B cell (primary cell): Measurements from ENCODE around the gene BRD9. TPM values are rescaled to one million over a fixed set of nuclear protein-coding genes. Genes with fewer than 3 reads are reported as not detected.

Experiments
- ATAC-seq: fragments of 200-7000 bp; cut with Tn5 transposase; one replicate; pipeline ENCODE4 v1.10.0; 2021; ENCODE audit warnings: low read depth, mild to moderate bottlenecking, moderate number of reproducible peaks, moderate library complexity
- CTCF ChIA-PET: fragments of 350-600 bp; sonication (Branson Sonifier 250); formaldehyde crosslinking; loops from one replicate; lab custom pipeline; 2021; ENCODE audit warnings: antibody characterized with exemption, inconsistent platforms; lab: Charles Lee
- POLR2A ChIA-PET: fragments of 350-600 bp; sonication (Branson Sonifier 250); formaldehyde crosslinking; loops from one replicate; lab custom pipeline; 2021; ENCODE audit warnings: antibody characterized with exemption; lab: Charles Lee
- DNase-seq: peaks from one replicate; pipeline ENCODE4 v3.0.0; 2013
- H2AFZ ChIP-seq: 2 replicates; pipeline ENCODE4 v1.6.1; 2012; ENCODE audit warnings: mild to moderate bottlenecking, low read depth, low read length; ENCODE audit not compliant: insufficient read depth, poor library complexity, severe bottlenecking
- H3K27ac ChIP-seq, 2 donors: 1 replicate in 1 of 2; 2 replicates in 1 of 2; pipeline ENCODE4 v1.5.1; 2012 to 2013; ENCODE audit warnings: low read length in 2 of 2, mild to moderate bottlenecking in 2 of 2, moderate library complexity in 1 of 2
- H3K27me3 ChIP-seq, 4 experiments: fragments of 200-600 bp in 1 of 4; sonication (generic) in 1 of 4; replicated peaks in 1 of 4; 1 replicate in 2 of 4; 2 replicates in 2 of 4; pipeline versions ENCODE4 v1.6.1 to v1.7.0; 2013 to 2016; ENCODE audit warnings: low read length in 3 of 4, mild to moderate bottlenecking in 2 of 4, mixed read lengths in 1 of 4, moderate library complexity in 1 of 4; ENCODE audit not compliant: insufficient read depth in 4 of 4, control insufficient read depth in 3 of 4; ENCODE audit errors: control extremely low read depth in 1 of 4
- H3K36me3 ChIP-seq, 2 experiments: replicated peaks in 1 of 2; 1 replicate in 1 of 2; 2 replicates in 1 of 2; pipeline versions ENCODE4 v1.6.1 to v1.7.1; 2013; ENCODE audit warnings: low read length in 1 of 2; ENCODE audit not compliant: insufficient read depth in 2 of 2, control insufficient read depth in 1 of 2; ENCODE audit errors: control extremely low read depth in 1 of 2, extremely low read depth in 1 of 2
- H3K4me1 ChIP-seq, 2 donors: fragments of 200-600 bp in 1 of 2; sonication (generic) in 1 of 2; 1 replicate in 1 of 2; 2 replicates in 1 of 2; pipeline versions ENCODE4 v1.5.1 to v1.6.1; 2013 to 2017; ENCODE audit warnings: low read length in 2 of 2; ENCODE audit not compliant: control insufficient read depth in 2 of 2, insufficient read depth in 2 of 2
- H3K4me2 ChIP-seq: replicated peaks from 2 replicates; pipeline ENCODE3; 2012; ENCODE audit warnings: mild to moderate bottlenecking, low read depth, low read length; ENCODE audit not compliant: poor library complexity, severe bottlenecking
- H3K4me3 ChIP-seq, 5 experiments: fragments of 200-600 bp in 1 of 5; sonication (generic) in 1 of 5; 1 replicate in 3 of 5; 2 replicates in 2 of 5; pipeline versions ENCODE4 v1.5.1 to v1.7.0; 2011 to 2016; ENCODE audit warnings: low read length in 4 of 5, mild to moderate bottlenecking in 4 of 5, low read depth in 2 of 5, control low read depth in 1 of 5, moderate library complexity in 1 of 5; ENCODE audit not compliant: insufficient read depth in 1 of 5; ENCODE audit errors: control extremely low read depth in 1 of 5, extremely low read depth in 1 of 5
- H3K79me2 ChIP-seq: fragments of 200-600 bp; sonication (generic); one replicate; pipeline ENCODE4 v1.6.0; 2016; ENCODE audit warnings: low read length; ENCODE audit not compliant: control insufficient read depth, insufficient read depth
- H3K9ac ChIP-seq: fragments of 200-600 bp; sonication (generic); 2 replicates; pipeline ENCODE4 v1.6.1; 2017; ENCODE audit warnings: mild to moderate bottlenecking, low read length, moderate library complexity
- H3K9me3 ChIP-seq, 3 donors: one replicate each; pipeline versions ENCODE4 v1.6.1 to v1.7.1; 2013; ENCODE audit warnings: low read length in 2 of 3; ENCODE audit not compliant: control insufficient read depth in 2 of 3, insufficient read depth in 1 of 3; ENCODE audit errors: control extremely low read depth in 1 of 3
- H4K20me1 ChIP-seq: 2 replicates; pipeline ENCODE4 v1.6.0; 2012; ENCODE audit warnings: mild to moderate bottlenecking, low read length; ENCODE audit not compliant: insufficient read depth, control insufficient read depth, poor library complexity, severe bottlenecking
- H3K27ac Mint-ChIP-seq: one replicate; pipeline ENCODE4 v1.8.0; 2021; ENCODE audit warnings: mixed read lengths
- H3K27me3 Mint-ChIP-seq: one replicate; pipeline ENCODE4 v1.8.0; 2021; ENCODE audit warnings: mixed read lengths
- H3K4me1 Mint-ChIP-seq: one replicate; pipeline ENCODE4 v1.8.0; 2021; ENCODE audit warnings: mixed read lengths
- H3K4me3 Mint-ChIP-seq: one replicate; pipeline ENCODE4 v1.8.0; 2021; ENCODE audit warnings: mixed read lengths
- H3K9me3 Mint-ChIP-seq: one replicate; pipeline ENCODE4 v1.8.0; 2022; ENCODE audit warnings: mixed read lengths; ENCODE audit not compliant: insufficient read depth
- CTCF ChIP-seq: fragments of 200-600 bp; IDR thresholded peaks from one replicate; pipeline ENCODE4 v1.8.0; 2022; ENCODE audit warnings: antibody characterized with exemption, mild to moderate bottlenecking
- EZH2 ChIP-seq: IDR thresholded peaks from 2 replicates; pipeline ENCODE4 v1.6.1; 2012; ENCODE audit warnings: borderline replicate concordance, low read depth, mild to moderate bottlenecking, moderate library complexity, low read length; ENCODE audit not compliant: insufficient read depth, poor library complexity, severe bottlenecking
- WGBS: methylation state at CpG from one replicate; pipeline ENCODE4 v1.1.5; 2013; ENCODE audit warnings: missing lambda C conversion rate; ENCODE audit not compliant: insufficient coverage; 5-methylcytosine and 5-hydroxymethylcytosine counted together
- intact Hi-C: fragments of 100-400 bp; cut with micrococcal nuclease; formaldehyde crosslinking; loops from one replicate; pipeline ENCODE4 v1.10.0; 2022
- polyA plus RNA-seq: library from polyadenylated mRNA; depleted of rRNA; stranded (reverse); fragments of >200 nt; gene quantifications from 2 replicates; pipeline ENCODE4 v1.2.3, GENCODE V29; 2012
- total RNA-seq, 2 donors: library from RNA; stranded (reverse); fragments of 120-200 nt in 1 of 2; gene quantifications; 1 replicate in 1 of 2; 2 replicates in 1 of 2; pipeline versions ENCODE4 v1.2.3 to v1.2.4, GENCODE V29; 2013 to 2022

BRD9 gene
- total and polyA plus RNA-seq, 2 donors (not counting 1 experiment from before 2014, with no cell fraction given) = 28.3 to 68.6 TPM

GRCh38 chr5:863244-863805 is 29.3 kb downstream of the BRD9 start:
- Histone ChIP-seq H3K27ac (no peak overlapping the region), H3K4me1 (no peaks in the 10 kb centered on the region), H3K36me3 (peaks cover 0 to 56% of the 10 kb centered on the region in 2 experiments), H2AFZ (no peak overlapping the region), H4K20me1 (no peaks in the 10 kb centered on the region), H3K79me2 (no peaks in the 10 kb centered on the region), H3K9me3 (peaks cover 0 to 6% (median 0%) of the 10 kb centered on the region in 3 donors), H3K27me3 (no peaks in the 10 kb centered on the region), H3K4me3 (no peak overlapping the region), H3K4me2 (no peak overlapping the region), H3K9ac (no peak overlapping the region)
- intact Hi-C loops = no loop called here
- DNase-seq (no peak), ATAC-seq (no peak)
- 94% methylated on average over 15 of the region's 16 CpGs for WGBS
- ChIA-PET POLR2A (no interaction called here), CTCF (no interaction called here)
- H3K4me3 Mint-ChIP-seq = no peak overlapping the region
- H3K27me3 Mint-ChIP-seq = no peaks in the 10 kb centered on the region
- no peaks in the 10 kb centered on the region for H3K4me1 Mint-ChIP-seq
- H3K9me3 Mint-ChIP-seq = no peaks in the 10 kb centered on the region
- no peak overlapping the region for H3K27ac Mint-ChIP-seq
- no peak for TF ChIP-seq EZH2
- TF ChIP-seq CTCF = no peak

GRCh38 chr5:862367-863243 is 30.0 kb downstream of the BRD9 start:
- no peak for ATAC-seq
- Histone ChIP-seq H2AFZ (no peak overlapping the region), H4K20me1 (no peaks in the 10 kb centered on the region), H3K27me3 (no peaks in the 10 kb centered on the region), H3K9ac (no peak overlapping the region), H3K36me3 (peaks cover 0 to 50% of the 10 kb centered on the region in 2 experiments), H3K9me3 (peaks cover 0 to 6% (median 0%) of the 10 kb centered on the region in 3 donors), H3K4me3 (no peak overlapping the region), H3K4me1 (no peaks in the 10 kb centered on the region), H3K27ac (no peak overlapping the region), H3K4me2 (no peak overlapping the region), H3K79me2 (no peaks in the 10 kb centered on the region)
- Mint-ChIP-seq H3K4me1 (no peaks in the 10 kb centered on the region), H3K9me3 (no peaks in the 10 kb centered on the region), H3K27me3 (no peaks in the 10 kb centered on the region), H3K27ac (no peak overlapping the region), H3K4me3 (no peak overlapping the region)
- no peak for TF ChIP-seq EZH2
- no peak for TF ChIP-seq CTCF
- CTCF ChIA-PET = no interaction called here
- WGBS = 85% methylated on average over 25 of the region's 25 CpGs
- POLR2A ChIA-PET = no interaction called here
- no peak for DNase-seq
- intact Hi-C loops = no loop called here
